ENCODE results near the gene ASTN2. TPM values are rescaled to one million over a fixed set of nuclear protein-coding genes. Genes with fewer than 3 reads are reported as not detected.
"Not testable (repeated sequence)": the region's sequence is repeated elsewhere in the genome, so short reads cannot be mapped to it uniquely, and the experiment has no call there.

ASTN2 gene
- total and polyA plus RNA-seq, 2 experiments from 2014 or later, result 5.6 to 7.7 TPM

- no peak overlapping the region for H3K4me3 ChIP-seq
- no peaks in the 10 kb centered on the region for H3K9me3 ChIP-seq (ENCODE audit: low read depth)
- no peak for DNase-seq (ENCODE audit: low read depth in 1 of 2, low spot score in 1 of 2)
- no peaks in the 10 kb centered on the region for H3K36me3 ChIP-seq
- TF ChIP-seq CTCF (IDR thresholded peaks at IDR 0.05; ENCODE audit: low read depth, low read length), result no peak
- no peaks in the 10 kb centered on the region for H3K4me1 ChIP-seq (ENCODE audit: low read depth)
- H3K27me3 ChIP-seq, result no peaks in the 10 kb centered on the region
- H3K27ac ChIP-seq, result no peak overlapping the region
These were observed 517.7 kb downstream of the ASTN2 start for GRCh38 chr9:116897201-116897600.

DNA sequence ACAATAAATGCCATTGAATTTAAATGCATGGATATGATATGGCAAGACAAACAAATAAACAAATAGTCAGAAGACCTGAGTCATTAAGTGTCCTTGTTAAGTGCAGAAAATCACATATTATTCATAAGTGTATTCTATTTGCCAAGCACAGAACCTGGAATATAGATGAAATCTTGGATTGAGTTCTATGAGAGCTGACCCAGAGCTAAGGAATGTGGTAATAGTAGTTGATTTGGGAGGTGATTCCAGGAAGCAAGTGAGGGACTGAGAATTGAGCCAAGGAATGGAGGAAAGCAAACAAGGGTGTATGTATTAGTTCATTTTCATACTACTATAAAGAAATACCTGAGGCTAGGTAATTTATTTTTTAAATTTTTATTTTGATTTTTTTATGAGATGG, 518.9 kb downstream of the ASTN2 start:
- H3K27me3 ChIP-seq, result no peaks in the 10 kb centered on the region
- H3K4me1 ChIP-seq (ENCODE audit: low read depth), result no peaks in the 10 kb centered on the region

DNA sequence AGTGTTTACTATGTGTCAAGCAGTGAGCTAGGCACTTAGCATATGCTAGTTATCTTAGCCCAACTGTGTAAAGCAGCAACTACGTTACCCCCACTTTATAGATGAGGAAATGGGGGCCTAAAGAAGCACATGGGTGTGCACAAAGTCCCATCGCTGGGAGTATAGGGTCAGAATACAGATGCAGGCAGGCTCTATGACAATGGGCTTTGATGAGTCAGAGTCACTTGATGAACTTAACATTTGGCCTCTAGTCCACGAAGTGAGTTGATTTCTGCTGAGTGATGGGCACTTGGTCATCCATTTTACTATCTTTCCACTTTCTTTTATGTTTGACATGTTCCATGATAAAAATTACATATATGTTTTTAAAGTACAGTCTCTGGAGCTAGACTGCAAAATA, 523.4 kb downstream of the ASTN2 start:
- no peak overlapping the region for H3K27ac ChIP-seq
- no peak for TF ChIP-seq CTCF (IDR thresholded peaks at IDR 0.05; ENCODE audit: low read depth, low read length)
- H3K4me3 ChIP-seq, result no peak overlapping the region
- H3K27me3 ChIP-seq, result no peaks in the 10 kb centered on the region
- H3K9me3 ChIP-seq (ENCODE audit: low read depth), result no peaks in the 10 kb centered on the region
- H3K36me3 ChIP-seq, result no peaks in the 10 kb centered on the region
- no peak for DNase-seq (ENCODE audit: low read depth in 1 of 2, low spot score in 1 of 2)
- no peaks in the 10 kb centered on the region for H3K4me1 ChIP-seq (ENCODE audit: low read depth)

More for the DNA sequence above, 518.9 kb downstream of the ASTN2 start:
- Histone ChIP-seq H3K4me3 (no peak overlapping the region), H3K27ac (no peak overlapping the region), H3K36me3 (no peaks in the 10 kb centered on the region), H3K9me3 (ENCODE audit: low read depth) (no peaks in the 10 kb centered on the region)
- DNase-seq (ENCODE audit: low read depth in 1 of 2, low spot score in 1 of 2), result no peak
- TF ChIP-seq CTCF (IDR thresholded peaks at IDR 0.05; ENCODE audit: low read depth, low read length), result no peak

DNA sequence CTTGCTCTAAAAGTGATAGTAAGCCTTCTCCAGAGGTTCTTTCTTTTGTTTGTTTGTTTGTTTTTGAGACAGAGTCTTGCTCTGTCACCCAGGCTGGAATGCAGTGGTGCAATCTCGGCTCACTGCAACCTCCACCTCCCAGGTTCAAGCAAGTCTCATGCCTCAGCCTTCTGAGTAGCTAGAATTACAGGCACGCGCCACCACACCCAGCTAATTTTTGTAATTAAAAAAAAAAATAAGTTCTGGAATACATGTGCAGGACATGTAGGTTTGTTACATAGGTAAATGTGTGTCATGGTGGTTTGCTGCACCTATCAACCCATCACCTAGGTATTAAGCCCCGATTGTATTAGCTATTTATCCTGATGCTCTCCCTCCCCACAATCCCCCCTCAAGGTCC, 526.4 kb downstream of the ASTN2 start:
- H3K27ac ChIP-seq; H3K36me3 ChIP-seq; DNase-seq (ENCODE audit: low read depth in 1 of 2, low spot score in 1 of 2); H3K27me3 ChIP-seq; H3K4me1 ChIP-seq (ENCODE audit: low read depth); H3K9me3 ChIP-seq (ENCODE audit: low read depth); H3K4me3 ChIP-seq: not testable (repeated sequence)

DNA sequence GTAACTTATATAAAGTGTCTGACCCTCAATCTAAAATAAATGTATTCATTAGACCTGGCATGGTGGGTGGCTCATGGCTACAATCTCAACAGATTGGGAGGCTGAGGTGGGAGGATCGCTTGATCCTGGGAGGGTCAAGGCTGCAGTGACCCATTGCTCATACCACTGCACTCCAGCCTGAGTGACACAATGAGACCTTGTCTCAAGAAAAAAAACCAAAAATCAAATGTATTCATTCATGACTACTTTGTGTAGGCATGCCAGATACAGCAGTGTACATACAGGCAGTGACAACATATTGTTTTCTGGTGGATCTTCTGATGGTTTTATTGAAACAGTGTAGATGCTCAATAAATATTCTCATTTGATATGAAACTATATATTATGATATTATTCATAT, 526.8 kb downstream of the ASTN2 start:
- Histone ChIP-seq H3K27ac (no peak overlapping the region), H3K36me3 (no peaks in the 10 kb centered on the region), H3K9me3 (ENCODE audit: low read depth) (no peaks in the 10 kb centered on the region), H3K4me3 (no peak overlapping the region), H3K27me3 (no peaks in the 10 kb centered on the region), H3K4me1 (ENCODE audit: low read depth) (no peaks in the 10 kb centered on the region)
- DNase-seq (ENCODE audit: low read depth in 1 of 2, low spot score in 1 of 2), result no peak
- TF ChIP-seq CTCF (IDR thresholded peaks at IDR 0.05; ENCODE audit: low read depth, low read length), result no peak

- Histone ChIP-seq H3K9me3 (ENCODE audit: low read depth) (no peaks in the 10 kb centered on the region), H3K36me3 (no peaks in the 10 kb centered on the region), H3K4me3 (no peak overlapping the region), H3K27ac (no peak overlapping the region), H3K27me3 (no peaks in the 10 kb centered on the region), H3K4me1 (ENCODE audit: low read depth) (no peaks in the 10 kb centered on the region)
- DNase-seq (ENCODE audit: low read depth in 1 of 2, low spot score in 1 of 2), result no peak
- TF ChIP-seq CTCF (IDR thresholded peaks at IDR 0.05; ENCODE audit: low read depth, low read length), result no peak
These were observed 531.2 kb downstream of the ASTN2 start for GRCh38 chr9:116883676-116884075.
